Adrenal gland (tissue), 12 donors: ENCODE measurements around the gene C20orf141. TPM values are rescaled to one million over a fixed set of nuclear protein-coding genes. Genes with fewer than 3 reads are reported as not detected.

Experiments used
- DNase-seq, 7 donors: peaks; one replicate each; pipeline ENCODE4 v3.0.0-alpha.2; 2019 to 2020
- H3K27ac ChIP-seq, 5 donors: fragments of 200-600 bp; sonication (generic) in 4 of 5; 1 replicate in 3 of 5; 2 replicates in 2 of 5; pipeline versions ENCODE4 v1.5.1 to v1.8.0; 2016 to 2020; ENCODE audit warnings: mild to moderate bottlenecking in 1 of 5
- H3K27me3 ChIP-seq: fragments of 200-600 bp; 2 replicates; pipeline ENCODE4 v1.8.0; 2021
- H3K36me3 ChIP-seq, 2 donors: fragments of 200-600 bp; replicated peaks in 1 of 2; 1 replicate in 1 of 2; 2 replicates in 1 of 2; pipeline versions ENCODE4 v1.5.1 to v1.8.0; 2018 to 2022
- H3K4me1 ChIP-seq, 2 donors: fragments of 200-600 bp; replicated peaks in 1 of 2; 1 replicate in 1 of 2; 2 replicates in 1 of 2; pipeline versions ENCODE4 v1.5.1 to v1.8.0; 2018 to 2021
- H3K4me3 ChIP-seq, 4 donors: fragments of 200-600 bp; sonication (generic) in 3 of 4; one replicate each; pipeline ENCODE4 v1.5.1; 2016 to 2018
- H3K9me3 ChIP-seq, 3 donors: fragments of 200-600 bp; sonication (generic) in 1 of 3; replicated peaks in 1 of 3; 1 replicate in 2 of 3; 2 replicates in 1 of 3; pipeline versions ENCODE4 v1.5.1 to v1.8.0; 2016 to 2021
- CTCF ChIP-seq, 6 experiments: fragments of 450-650 bp in 4 of 6; fragments of 200-600 bp in 2 of 6; sonication (generic) in 1 of 6; IDR thresholded peaks; 1 replicate in 5 of 6; 2 replicates in 1 of 6; pipeline versions ENCODE4 v1.5.1 to v1.8.0; 2016 to 2021; ENCODE audit warnings: antibody characterized with exemption in 6 of 6, mild to moderate bottlenecking in 2 of 6, moderate library complexity in 1 of 6
- POLR2A ChIP-seq, 2 donors: fragments of 450-650 bp; IDR thresholded peaks; one replicate each; pipeline ENCODE4 v1.6.1; 2017; ENCODE audit warnings: antibody characterized with exemption in 2 of 2, mild to moderate bottlenecking in 2 of 2, moderate library complexity in 1 of 2
- WGBS, 4 donors: extraction: QIAGEN DNeasy Blood & Tissue Kit in 2 of 4; methylation state at CpG; one replicate each; pipeline versions ENCODE4 v1.1.5 to v1.1.7; 2013 to 2017; 5-methylcytosine and 5-hydroxymethylcytosine counted together
- intact Hi-C, 2 donors: fragments of 100-400 bp; cut with DNase I; formaldehyde crosslinking; loops; one replicate each; pipeline versions ENCODE4 v1.14.1 to v1.15.0; 2022 to 2023
- polyA plus RNA-seq, 3 donors: library from polyadenylated mRNA; stranded (reverse); fragments of 200-250 nt in 2 of 3; fragments of 350-450 nt in 1 of 3; fragmentation: Illumina TruSeq in 1 of 3; extraction: RNeasy Lipid Tissue Mini Kit (QIAGEN cat#74804) in 1 of 3; gene quantifications; one replicate each; pipeline ENCODE4 v1.2.3, GENCODE V29; 2013 to 2014
- total RNA-seq, 9 donors: library from RNA; depleted of rRNA in 4 of 9; stranded (reverse); fragments of >200 nt in 4 of 9; fragments of 120-200 nt in 1 of 9; fragmentation: NEBNext Ultra II Directional in 1 of 9; extraction: Animal tissue kit (Norgen Biotek cat#: 25700) in 1 of 9; gene quantifications; one replicate each; pipeline versions ENCODE4 v1.1.0 to v1.2.4, GENCODE V29; 2013 to 2023
- donor health status: healthy with polysubstance abuse.
- donor health status: Bipolar disorder and iron deficiency.
- donor health status: DM: yes; HTN: yes; CAD: no.
- donor health status: DM: no; HTN: no; CAD: no.
- donor health status: DM: no; HTN: no; CAD: no.
- donor health status: DM: yes; HTN: yes; CAD: no.

C20orf141 gene
- total and polyA plus RNA-seq, 12 donors, result 0.30 TPM; not detected in 11

GRCh38 chr20:2816030-2816582, 1.3 kb downstream of the C20orf141 start, which contains the start of gene TMEM239:
Gene TMEM239, plus strand, starts transcription at chr20:2816364. Its CDS starts 191 bp downstream, at chr20:2816555.
- no peaks in the 10 kb centered on the region for H3K36me3 ChIP-seq
- 76 to 81% (median 78%) methylated on average over 5 to 10 of the region's 10 CpGs for WGBS, 4 donors
- DNase-seq, result peak in 2 of 7 donors; percentile 13 to 20
- no peak within 1 kb of the TSS for H3K4me3 ChIP-seq
- intact Hi-C loops, result no loop called here
- no peak for TF ChIP-seq POLR2A (IDR thresholded peaks at IDR 0.05)
- no peak for TF ChIP-seq CTCF (IDR thresholded peaks at IDR 0.05)
- H3K9me3 ChIP-seq, result no peaks in the 10 kb centered on the region
- H3K4me1 ChIP-seq, result peaks cover 0 to 4% of the 10 kb centered on the region in 2 donors
- H3K27ac ChIP-seq, result peak within 1 kb of the TSS in 2 of 5 donors; percentile 44 to 75
- peaks cover 13% of the 10 kb centered on the region for H3K27me3 ChIP-seq

DNA sequence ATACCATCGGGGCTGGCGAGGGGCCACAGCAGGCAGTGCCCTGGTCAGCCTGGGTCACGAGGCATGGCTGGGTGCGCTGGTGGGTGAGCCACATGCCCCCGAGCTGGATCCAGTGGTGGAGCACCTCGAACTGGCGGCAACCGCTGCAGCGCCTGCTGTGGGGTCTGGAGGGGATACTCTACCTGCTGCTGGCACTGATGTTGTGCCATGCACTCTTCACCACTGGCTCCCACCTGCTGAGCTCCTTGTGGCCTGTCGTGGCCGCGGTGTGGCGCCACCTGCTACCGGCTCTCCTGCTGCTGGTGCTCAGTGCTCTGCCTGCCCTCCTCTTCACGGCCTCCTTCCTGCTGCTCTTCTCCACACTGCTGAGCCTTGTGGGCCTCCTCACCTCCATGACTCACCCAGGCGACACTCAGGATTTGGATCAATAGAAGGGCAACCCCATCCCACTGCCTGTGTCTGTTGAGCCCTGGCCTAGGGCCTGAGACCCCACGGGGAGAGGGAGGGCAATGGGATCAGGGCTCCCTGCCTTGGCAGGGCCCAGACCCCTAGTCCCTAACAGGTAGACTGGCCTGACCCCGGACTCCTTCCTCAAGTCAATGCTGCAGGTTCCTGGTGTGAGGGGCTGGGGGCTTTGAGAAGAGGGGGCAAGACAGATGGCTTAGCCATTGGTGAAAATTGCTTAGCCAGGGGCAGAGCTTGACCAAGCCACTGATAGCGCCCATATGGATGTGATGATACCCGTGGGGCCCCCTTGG, 2.0 kb downstream of the C20orf141 start:
- Histone ChIP-seq H3K36me3 (no peaks in the 10 kb centered on the region), H3K27ac (peak overlapping the region in 2 of 5 donors; percentile 34 to 49), H3K4me3 (no peak overlapping the region), H3K27me3 (peaks cover 14% of the 10 kb centered on the region), H3K9me3 (no peaks in the 10 kb centered on the region), H3K4me1 (peaks cover 0 to 4% of the 10 kb centered on the region in 2 donors)
- intact Hi-C loops, result no loop called here
- DNase-seq, result peak in 2 of 7 donors; percentile 10 to 46
- WGBS, 4 donors, result 60 to 88% (median 85%) methylated on average over 8 to 20 of the region's 20 CpGs
- TF ChIP-seq CTCF (IDR thresholded peaks at IDR 0.05) (no peak), POLR2A (IDR thresholded peaks at IDR 0.05) (no peak)

- Histone ChIP-seq H3K4me1 (peaks cover 0 to 4% of the 10 kb centered on the region in 2 donors), H3K36me3 (no peaks in the 10 kb centered on the region), H3K27me3 (peaks cover 14% of the 10 kb centered on the region), H3K4me3 (no peak overlapping the region), H3K9me3 (no peaks in the 10 kb centered on the region), H3K27ac (peak overlapping the region in 2 of 5 donors; percentile 34 to 49)
- TF ChIP-seq CTCF (IDR thresholded peaks at IDR 0.05), result no peak
- TF ChIP-seq POLR2A (IDR thresholded peaks at IDR 0.05), result no peak
- 80 to 90% (median 82%) methylated on average over 2 of the region's 2 CpGs for WGBS, 4 donors
- DNase-seq, result peak in 3 of 7 donors; percentile 2 to 14 (median 4)
- intact Hi-C loops, result no loop called here
Observed at GRCh38 chr20:2817341-2817726, 2.5 kb downstream of the C20orf141 start.

DNA sequence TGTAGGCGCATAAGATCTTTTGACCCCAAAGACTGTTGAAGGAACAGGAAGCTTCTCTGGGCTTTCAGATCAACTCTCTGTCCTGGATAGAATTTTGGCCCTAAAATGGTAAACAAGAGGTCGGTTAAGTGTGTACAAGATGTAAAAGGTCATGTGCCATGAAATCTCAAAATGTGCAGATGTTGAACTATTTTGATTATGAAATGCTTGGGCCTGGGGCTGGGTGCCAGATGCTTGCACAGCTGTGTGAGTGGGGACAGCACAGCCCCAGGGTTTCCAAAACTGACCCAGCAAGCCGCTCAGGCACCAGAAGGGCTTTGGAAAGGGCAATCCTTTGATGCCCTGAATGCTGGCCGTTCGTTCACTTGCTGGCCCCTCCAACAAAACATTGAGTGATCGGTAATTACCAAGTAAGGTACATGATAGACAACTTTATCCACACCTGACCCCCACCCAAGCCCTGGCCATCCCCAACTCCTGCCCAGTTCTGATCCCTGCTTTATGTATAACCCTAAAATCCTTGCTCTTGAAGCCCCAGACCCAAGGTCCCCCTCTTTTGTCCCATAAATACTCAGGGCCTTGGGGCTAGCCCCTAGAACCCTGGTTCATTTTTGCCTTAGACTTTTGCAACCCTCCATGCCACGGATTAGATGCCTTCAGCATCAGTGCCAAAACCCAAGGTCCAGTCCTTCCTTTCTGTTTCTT, 3.3 kb downstream of the C20orf141 start:
- H3K27ac ChIP-seq, result no peak overlapping the region
- peaks cover 14% of the 10 kb centered on the region for H3K27me3 ChIP-seq
- H3K4me1 ChIP-seq, result peaks cover 0 to 4% of the 10 kb centered on the region in 2 donors
- TF ChIP-seq CTCF (IDR thresholded peaks at IDR 0.05) (no peak), POLR2A (IDR thresholded peaks at IDR 0.05) (no peak)
- peak in 3 of 7 donors; percentile 31 to 56 (median 43) for DNase-seq
- 75 to 79% (median 77%) methylated on average over 4 to 7 of the region's 7 CpGs for WGBS, 4 donors
- H3K9me3 ChIP-seq, result no peaks in the 10 kb centered on the region
- no peak overlapping the region for H3K4me3 ChIP-seq
- no peaks in the 10 kb centered on the region for H3K36me3 ChIP-seq
- intact Hi-C loops, result no loop called here
